NT2/D1 (cell line): ENCODE measurements around the gene DEFB131B.
"Not testable (repeated sequence)": the region's sequence is repeated elsewhere in the genome, so short reads cannot be mapped to it uniquely, and the experiment has no call there.

Source experiments
- DNase-seq: peaks from one replicate; pipeline ENCODE4 v3.0.0-alpha.2; 2011; ENCODE audit warnings: low read depth, low spot score
- H3K27me3 ChIP-seq: 2 replicates; pipeline ENCODE4 v1.6.0; 2011; ENCODE audit warnings: mild to moderate bottlenecking; ENCODE audit not compliant: insufficient read length, insufficient read depth
- H3K36me3 ChIP-seq: 2 replicates; pipeline ENCODE4 v1.6.1; 2011; ENCODE audit warnings: mild to moderate bottlenecking, low read length, mixed read lengths; ENCODE audit not compliant: insufficient read depth, insufficient read length
- H3K4me1 ChIP-seq: 2 replicates; pipeline ENCODE4 v1.5.1; 2011; ENCODE audit not compliant: insufficient read depth, insufficient read length
- H3K4me3 ChIP-seq: 2 replicates; pipeline ENCODE4 v1.5.1; 2011; ENCODE audit warnings: low read depth; ENCODE audit not compliant: insufficient read length
- H3K9ac ChIP-seq: 2 replicates; pipeline ENCODE4 v1.6.0; 2011; ENCODE audit warnings: low read depth; ENCODE audit not compliant: insufficient read length
- H3K9me3 ChIP-seq: 2 replicates; pipeline ENCODE4 v1.5.1; 2011; ENCODE audit warnings: mild to moderate bottlenecking, low read length; ENCODE audit not compliant: insufficient read depth
- SUZ12 ChIP-seq: IDR thresholded peaks from 2 replicates; pipeline ENCODE4 v1.6.1; 2011; ENCODE audit not compliant: insufficient read length, insufficient read depth; ENCODE audit errors: extremely low read depth
- YY1 ChIP-seq: IDR thresholded peaks from 2 replicates; pipeline ENCODE4 v1.6.1; 2011; ENCODE audit not compliant: insufficient read length, insufficient read depth
- ZNF274 ChIP-seq: IDR thresholded peaks from 2 replicates; pipeline ENCODE4 v1.6.1; 2011; ENCODE audit warnings: mild to moderate bottlenecking, low read depth, low read length

Gene DEFB131B

GRCh38 chr11:71878059-71878458 lies at the start of gene DEFB131B:
TSS of gene DEFB131B (plus strand) at chr11:71878453. CDS start at chr11:71878453, 0 bp downstream.
- not testable (repeated sequence) for DNase-seq

GRCh38 chr11:71829247-71829646 lies 49.0 kb upstream of the DEFB131B start:
- H3K4me3 ChIP-seq, H3K9ac ChIP-seq, H3K36me3 ChIP-seq, H3K4me1 ChIP-seq, H3K9me3 ChIP-seq, DNase-seq, H3K27me3 ChIP-seq: not testable (repeated sequence)

More at GRCh38 chr11:71878059-71878458, at the start of gene DEFB131B:
- not testable (repeated sequence) for H3K36me3 ChIP-seq, H3K9ac ChIP-seq, H3K4me3 ChIP-seq, H3K9me3 ChIP-seq, H3K4me1 ChIP-seq, H3K27me3 ChIP-seq

GRCh38 chr11:71829686-71830085 lies 48.6 kb upstream of the DEFB131B start:
- H3K9ac ChIP-seq, H3K36me3 ChIP-seq: not testable (repeated sequence)

GRCh38 chr11:71832811-71833210 lies 45.4 kb upstream of the DEFB131B start, which contains the start of gene DEFB108B:
TSS of gene DEFB108B (plus strand) at chr11:71833200. CDS start at chr11:71833200, 0 bp downstream.
- DNase-seq, H3K4me1 ChIP-seq, H3K36me3 ChIP-seq, H3K4me3 ChIP-seq, H3K9ac ChIP-seq, H3K27me3 ChIP-seq, H3K9me3 ChIP-seq: not testable (repeated sequence)

More at GRCh38 chr11:71829686-71830085, 48.6 kb upstream of the DEFB131B start:
- H3K4me3 ChIP-seq, H3K27me3 ChIP-seq, H3K9me3 ChIP-seq, DNase-seq, H3K4me1 ChIP-seq: not testable (repeated sequence)

DNA sequence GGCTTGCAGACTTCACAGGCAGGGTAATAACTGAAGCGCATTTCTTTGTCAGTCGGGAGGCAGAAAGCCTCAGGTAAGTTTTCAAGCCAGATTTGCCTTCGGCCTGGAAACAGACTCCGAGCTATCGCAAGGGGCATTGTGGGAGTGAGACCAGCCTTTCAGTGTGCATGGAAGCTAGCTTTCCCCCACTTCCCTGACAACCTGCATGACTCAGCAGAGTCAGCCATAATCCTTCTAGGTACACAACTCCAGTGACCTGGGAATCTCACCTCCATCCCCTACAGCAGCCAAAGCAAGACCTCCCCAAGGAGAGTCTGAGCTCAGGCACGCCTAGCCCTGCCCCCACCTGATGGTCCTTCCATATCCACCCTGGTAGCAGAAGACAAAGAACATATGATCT lies 35.5 kb upstream of the DEFB131B start:
- not testable (repeated sequence) for DNase-seq, H3K36me3 ChIP-seq, H3K4me3 ChIP-seq, H3K9me3 ChIP-seq, H3K9ac ChIP-seq, H3K27me3 ChIP-seq, H3K4me1 ChIP-seq

DNA sequence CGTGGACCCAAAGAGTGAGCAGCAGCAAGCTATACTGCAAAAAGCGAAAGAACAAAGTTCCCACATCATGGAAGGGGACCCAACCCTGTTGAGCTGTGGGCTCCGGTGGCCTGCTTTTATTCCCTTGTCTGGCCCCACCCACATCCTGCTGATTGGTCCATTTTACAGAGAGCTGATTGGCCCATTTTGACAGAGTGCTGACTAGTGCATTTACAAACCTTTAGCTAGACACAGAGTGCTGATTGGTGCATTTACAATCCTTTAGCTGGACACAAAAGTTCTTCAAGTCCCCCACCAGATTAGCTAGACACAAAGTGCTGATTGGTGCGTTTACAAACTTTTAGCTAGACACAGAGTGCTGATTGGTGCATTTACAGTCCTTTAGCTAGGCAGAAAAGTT lies 34.9 kb upstream of the DEFB131B start:
- H3K36me3 ChIP-seq, DNase-seq, H3K9ac ChIP-seq, H3K4me1 ChIP-seq, H3K27me3 ChIP-seq, H3K9me3 ChIP-seq, H3K4me3 ChIP-seq: not testable (repeated sequence)

DNA sequence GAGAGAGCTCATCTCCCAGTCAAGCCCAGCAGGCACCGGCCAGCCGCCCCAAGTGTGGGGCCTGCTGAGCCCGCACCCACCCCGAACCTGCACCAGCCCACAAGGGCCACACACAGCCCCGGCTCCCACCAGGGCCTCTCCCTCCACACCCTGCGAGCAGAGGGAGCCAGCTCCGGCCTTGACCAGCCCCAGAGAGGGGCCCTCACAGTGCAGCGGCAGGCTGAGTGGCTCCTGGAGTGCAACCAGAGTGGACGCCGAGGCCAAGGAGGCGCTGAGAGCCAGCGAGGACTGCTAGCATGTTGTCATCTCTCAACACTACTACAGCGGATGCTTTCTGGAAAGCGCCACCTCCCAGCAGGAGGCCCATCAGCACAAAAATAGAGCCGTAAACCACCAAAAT lies 34.4 kb upstream of the DEFB131B start:
- Histone ChIP-seq H3K36me3 (no peaks in the 10 kb centered on the region), H3K9ac (no peak overlapping the region), H3K27me3 (no peaks in the 10 kb centered on the region), H3K4me1 (no peaks in the 10 kb centered on the region), H3K9me3 (no peaks in the 10 kb centered on the region), H3K4me3 (no peak overlapping the region)
- TF ChIP-seq ZNF274: no peak
- no peak for TF ChIP-seq YY1
- no peak for TF ChIP-seq SUZ12
- DNase-seq: peak; percentile 16

DNA sequence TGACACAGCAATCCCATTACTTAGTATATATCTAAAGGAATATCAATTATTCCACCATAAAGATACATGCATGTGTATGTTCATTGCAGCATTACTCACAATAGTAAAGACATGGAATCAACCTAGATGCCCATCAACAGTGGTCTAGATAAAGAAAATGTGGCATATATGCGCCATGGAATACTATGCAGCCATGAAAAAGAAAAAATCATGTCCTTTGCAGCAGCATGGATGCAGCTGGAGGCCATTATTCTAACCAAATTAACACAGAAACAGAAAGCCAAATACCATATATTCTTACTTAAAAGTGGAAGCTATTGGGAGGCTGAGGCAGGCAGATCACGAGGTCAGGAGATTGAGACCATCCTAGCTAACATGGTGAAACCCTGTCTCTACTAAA lies 24.4 kb upstream of the DEFB131B start:
- H3K4me1 ChIP-seq, DNase-seq, H3K4me3 ChIP-seq, H3K9ac ChIP-seq, H3K9me3 ChIP-seq, H3K36me3 ChIP-seq, H3K27me3 ChIP-seq: not testable (repeated sequence)

DNA sequence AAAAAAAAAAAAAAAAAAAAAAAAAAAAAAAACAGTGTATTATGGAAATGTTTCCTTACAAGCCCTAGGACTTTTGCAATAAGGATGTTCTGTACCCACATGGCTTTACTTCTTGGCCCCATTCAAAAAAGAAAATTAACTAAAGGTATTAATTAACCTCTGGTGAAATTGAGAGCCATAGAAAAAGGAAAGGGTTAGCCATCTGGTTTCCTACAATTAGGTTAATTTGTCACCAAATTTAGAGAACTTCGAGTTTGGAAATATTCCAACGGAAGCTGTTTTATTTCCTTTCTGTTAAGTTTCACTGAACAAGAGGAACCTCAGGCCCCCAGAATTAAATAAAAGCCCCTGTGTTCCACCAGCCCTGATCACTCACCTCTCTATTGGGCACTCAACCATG lies 22.4 kb upstream of the DEFB131B start:
- not testable (repeated sequence) for H3K4me3 ChIP-seq, DNase-seq, H3K9ac ChIP-seq, H3K9me3 ChIP-seq, H3K36me3 ChIP-seq, H3K27me3 ChIP-seq, H3K4me1 ChIP-seq

- not testable (repeated sequence) for DNase-seq, H3K4me3 ChIP-seq, H3K27me3 ChIP-seq, H3K4me1 ChIP-seq, H3K9me3 ChIP-seq, H3K36me3 ChIP-seq, H3K9ac ChIP-seq
These were observed 17.4 kb upstream of the DEFB131B start for GRCh38 chr11:71860835-71861234.

- DNase-seq: peak; percentile 77
- H3K36me3 ChIP-seq, H3K9me3 ChIP-seq, H3K9ac ChIP-seq, H3K4me1 ChIP-seq, H3K27me3 ChIP-seq, H3K4me3 ChIP-seq: not testable (repeated sequence)
These were observed 14.2 kb upstream of the DEFB131B start for GRCh38 chr11:71863978-71864627.

DNA sequence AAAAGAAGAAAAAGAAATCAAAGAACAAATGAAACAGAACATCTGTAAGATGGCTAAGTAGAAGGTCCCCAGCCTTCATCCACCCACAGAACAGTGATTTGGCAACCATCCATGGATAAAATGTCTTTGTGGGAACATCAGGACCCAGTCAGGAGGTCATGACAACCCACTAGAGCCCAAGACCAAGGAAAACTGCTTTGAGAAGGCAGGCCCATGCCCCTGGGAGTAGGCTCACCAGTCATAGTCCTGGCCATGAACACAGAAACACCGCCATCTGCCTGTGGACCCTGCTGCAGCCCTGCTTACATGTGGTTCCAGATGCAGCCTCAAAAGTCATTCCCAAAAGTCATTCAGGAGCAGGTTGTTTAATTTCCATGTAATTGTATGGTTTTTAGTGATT lies 11.0 kb upstream of the DEFB131B start:
- DNase-seq, H3K36me3 ChIP-seq, H3K9ac ChIP-seq, H3K27me3 ChIP-seq, H3K9me3 ChIP-seq, H3K4me1 ChIP-seq, H3K4me3 ChIP-seq: not testable (repeated sequence)
